ENCODE data around the gene KCNK2.

KCNK2 gene, protein sequence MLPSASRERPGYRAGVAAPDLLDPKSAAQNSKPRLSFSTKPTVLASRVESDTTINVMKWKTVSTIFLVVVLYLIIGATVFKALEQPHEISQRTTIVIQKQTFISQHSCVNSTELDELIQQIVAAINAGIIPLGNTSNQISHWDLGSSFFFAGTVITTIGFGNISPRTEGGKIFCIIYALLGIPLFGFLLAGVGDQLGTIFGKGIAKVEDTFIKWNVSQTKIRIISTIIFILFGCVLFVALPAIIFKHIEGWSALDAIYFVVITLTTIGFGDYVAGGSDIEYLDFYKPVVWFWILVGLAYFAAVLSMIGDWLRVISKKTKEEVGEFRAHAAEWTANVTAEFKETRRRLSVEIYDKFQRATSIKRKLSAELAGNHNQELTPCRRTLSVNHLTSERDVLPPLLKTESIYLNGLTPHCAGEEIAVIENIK

DNA sequence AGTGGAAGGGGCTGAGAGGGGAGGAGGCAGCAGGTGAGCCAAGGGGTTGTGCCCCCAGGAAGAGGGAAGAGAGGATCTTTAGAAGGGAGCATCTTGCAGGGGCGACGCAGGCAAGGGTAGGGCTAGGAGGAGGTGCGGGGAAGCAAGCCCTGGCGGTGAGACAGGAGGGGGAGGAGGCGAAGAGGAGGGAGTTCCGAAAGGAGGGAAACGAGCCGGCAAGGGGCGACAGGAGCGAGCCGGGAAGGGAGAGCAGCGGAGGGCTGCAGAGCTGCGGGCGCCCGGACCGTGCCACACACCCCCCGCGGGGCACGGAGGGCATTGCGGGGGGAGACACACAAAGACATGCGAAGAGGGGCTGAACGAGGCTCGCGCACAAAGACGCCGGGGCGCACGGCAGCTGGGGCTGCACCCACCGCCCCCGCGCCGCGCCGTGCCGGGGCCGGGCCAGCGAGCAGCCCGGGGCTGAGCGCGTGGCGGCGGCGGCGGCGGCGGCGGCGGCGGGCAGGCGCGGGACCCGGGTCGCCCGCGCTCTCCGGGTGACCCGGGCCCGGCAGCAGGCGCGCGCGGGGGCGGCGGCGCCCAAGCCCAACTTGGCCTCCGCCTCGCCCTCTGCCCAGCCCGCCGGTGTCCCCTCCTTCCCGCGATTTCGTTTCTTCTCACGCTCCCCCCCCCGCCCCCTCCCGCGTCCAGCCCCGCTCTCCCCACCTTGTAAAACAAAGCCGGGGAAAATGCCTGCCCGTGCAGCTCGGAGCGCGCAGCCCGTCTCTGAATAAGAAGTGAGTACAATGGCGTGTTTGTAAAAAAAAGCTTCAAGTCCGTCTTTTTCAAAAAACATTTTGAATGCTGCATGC, at the start of gene KCNK2:
Gene KCNK2 (plus strand): TSS at position 206 of the 851 bp plus-strand sequence. CDS start 649 bp downstream, outside the sequence.
- DNase-seq (ENCODE audit: low spot score): no peak

DNA sequence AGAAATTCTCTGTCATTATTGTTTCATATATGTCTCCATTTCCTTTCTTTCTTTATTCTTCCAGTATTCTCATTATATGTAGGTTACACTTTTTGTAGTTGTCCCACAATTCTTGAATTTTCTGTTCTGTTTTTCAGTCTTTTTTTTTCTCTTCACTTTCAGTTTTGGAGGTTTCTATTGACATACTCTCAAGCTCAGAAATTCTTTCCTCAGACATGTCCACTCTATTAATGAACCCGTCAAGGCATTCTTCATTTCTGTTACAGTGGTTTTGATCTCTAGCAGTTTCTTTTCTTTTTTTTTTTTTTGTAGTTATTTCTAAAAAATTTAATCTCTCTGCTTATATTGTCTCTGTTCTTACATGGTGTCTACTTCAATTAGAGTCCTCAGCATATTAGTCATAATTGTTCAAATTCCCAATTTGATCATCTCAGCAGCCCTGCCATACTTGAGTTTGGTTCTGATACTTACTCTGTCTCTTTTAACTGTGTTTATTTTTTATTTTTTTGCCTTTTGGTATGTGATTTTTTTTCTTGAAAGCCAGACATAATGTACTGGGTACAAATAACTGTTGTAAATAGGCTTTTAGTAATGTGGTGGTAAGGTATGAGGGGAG, 49.5 kb upstream of the KCNK2 start:
- DNase-seq (ENCODE audit: low spot score): no peak

DNA sequence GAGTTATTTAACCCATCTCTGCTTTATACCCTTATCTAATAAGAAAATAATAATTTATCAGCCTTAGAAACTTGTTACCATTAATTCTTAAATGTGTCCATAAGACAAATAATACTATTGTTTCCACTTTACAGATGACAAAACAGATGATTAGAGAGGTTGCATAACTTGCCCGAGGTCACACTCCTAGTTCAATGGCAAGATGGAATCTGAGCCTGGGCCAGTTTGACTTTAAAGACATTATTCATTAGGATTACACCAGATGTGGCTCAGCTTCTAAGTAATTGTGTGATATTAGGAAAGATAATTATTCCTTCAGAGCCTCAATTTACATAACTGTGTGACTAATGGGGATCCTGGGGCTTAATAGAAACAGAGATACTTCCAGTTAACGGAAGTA, 42.3 kb upstream of the KCNK2 start:
- no peak for DNase-seq (ENCODE audit: low spot score)

DNA sequence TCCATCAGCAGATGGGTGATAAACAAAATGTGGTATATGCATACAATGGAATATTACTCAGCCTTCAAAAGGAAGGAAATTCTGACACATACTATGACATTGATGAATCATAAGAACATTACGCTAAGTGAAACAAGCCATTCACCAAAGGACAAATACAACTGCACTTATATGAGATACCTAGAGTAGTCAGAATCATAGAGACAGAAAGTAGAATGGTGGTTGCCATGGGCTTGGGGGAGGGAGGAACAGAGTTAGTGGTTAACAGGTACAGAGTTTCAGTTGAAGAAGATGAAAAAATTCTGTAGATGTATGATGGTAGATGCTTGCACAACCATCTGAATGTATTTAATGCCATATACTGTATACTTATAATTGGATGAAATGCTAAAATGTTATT, 39.1 kb upstream of the KCNK2 start:
- no peak for DNase-seq (ENCODE audit: low spot score)

DNA sequence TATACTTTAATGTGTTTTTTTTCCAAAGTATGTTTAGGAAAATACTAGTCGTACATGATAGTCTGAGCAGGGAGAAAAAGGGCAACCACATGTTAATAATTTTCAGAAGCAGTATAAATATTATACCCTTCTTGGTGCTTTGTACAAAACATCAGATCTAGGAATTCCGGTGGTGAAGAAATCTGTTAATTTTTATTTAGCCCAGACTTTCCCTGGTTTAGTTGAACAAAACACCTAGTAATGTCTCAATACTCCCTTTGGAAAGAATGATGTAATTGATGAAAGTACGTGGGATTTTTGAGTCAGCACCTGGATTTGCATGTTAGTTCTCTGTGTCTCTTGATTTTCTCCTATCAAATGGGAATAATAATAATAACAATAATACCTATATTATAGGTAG, 38.4 kb upstream of the KCNK2 start:
- DNase-seq (ENCODE audit: low spot score): no peak

DNA sequence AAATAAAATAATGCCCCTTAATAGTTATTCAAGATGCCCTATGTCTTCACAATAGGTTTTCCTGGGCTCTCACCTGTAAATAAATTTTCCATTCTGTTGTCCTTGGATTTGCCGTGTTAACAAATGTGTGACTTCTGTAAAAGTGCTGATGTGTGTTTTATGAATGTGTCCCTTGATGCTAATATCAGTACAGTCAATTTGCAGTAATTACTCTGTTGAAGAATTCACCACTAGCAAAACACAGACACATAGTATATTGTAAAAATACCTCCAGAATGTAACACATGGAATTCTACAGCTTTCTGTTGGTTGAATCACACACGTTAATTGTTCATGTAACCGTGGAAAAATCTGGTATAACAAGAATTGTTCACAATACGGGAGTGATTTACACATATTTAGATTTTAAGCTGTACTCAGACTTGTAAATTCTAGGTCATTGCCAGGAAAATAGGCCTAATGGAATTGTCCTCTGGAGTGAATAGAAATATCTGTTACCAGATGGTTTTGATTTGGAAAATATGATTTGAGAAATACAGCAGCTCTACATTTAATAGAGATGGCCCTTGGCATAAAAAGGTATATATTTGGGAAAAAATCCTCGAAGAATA, 36.7 kb upstream of the KCNK2 start:
- DNase-seq (ENCODE audit: low spot score): no peak

DNA sequence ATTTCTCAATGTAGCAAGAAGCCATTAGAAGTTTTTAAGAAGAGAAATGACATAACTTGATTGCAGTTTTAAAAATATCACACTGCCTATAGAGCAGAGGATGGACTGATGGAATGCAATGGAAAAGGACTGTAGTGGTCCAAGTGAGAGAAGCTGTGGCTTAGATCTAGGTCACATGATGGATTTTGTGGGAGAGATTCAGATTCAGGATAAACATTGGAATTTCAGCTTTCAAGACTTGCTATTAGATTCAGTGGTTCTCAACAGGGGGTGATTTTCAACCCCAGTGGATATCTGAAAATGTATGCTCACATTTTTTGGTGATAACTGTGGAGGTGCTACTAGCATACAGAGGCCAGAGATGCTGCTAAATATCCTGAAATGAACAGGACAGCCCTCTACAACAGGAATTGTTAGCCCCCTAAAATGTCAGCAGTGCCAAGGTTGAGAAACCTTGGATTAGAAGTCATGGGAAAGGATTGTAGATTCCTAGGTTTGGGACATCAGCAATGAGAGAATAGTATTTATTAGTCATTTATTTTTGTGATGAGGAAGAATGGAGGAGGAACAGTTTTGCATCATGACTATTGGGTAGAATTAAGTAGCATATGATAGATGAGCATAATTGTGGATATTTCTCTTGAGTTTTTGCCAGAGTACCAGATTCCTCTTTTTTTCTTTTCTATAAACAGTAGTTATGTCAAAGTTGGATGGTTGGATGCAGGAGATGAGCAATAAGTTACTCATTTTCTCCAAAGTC, 30.1 kb upstream of the KCNK2 start:
- no peak for DNase-seq (ENCODE audit: low spot score)

GRCh38 chr1:215054266-215054665, 28.3 kb upstream of the KCNK2 start:
- DNase-seq (ENCODE audit: low spot score): no peak

GRCh38 chr1:215055281-215055935, 27.1 kb upstream of the KCNK2 start:
- DNase-seq (ENCODE audit: low spot score): no peak

DNA sequence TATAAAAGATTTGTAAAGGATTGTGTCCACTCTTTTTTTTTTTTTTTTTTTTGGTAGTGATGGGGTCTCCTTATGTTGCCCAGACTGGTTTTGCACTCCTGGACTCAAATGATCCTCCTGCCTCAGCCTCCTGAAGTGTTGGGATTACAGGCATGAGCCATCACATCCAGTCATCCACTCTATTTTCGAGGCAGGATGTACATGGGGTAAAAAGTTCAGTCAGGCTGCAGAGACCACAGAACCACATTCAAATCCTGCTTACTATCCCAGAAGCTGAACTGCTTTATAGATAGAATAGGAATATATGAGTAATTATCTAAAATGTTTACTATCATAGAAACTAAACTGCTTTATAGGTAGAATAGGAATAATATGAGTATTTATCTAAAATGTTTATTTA, 26.0 kb upstream of the KCNK2 start:
- peak; percentile 6 for DNase-seq (ENCODE audit: low spot score)

DNA sequence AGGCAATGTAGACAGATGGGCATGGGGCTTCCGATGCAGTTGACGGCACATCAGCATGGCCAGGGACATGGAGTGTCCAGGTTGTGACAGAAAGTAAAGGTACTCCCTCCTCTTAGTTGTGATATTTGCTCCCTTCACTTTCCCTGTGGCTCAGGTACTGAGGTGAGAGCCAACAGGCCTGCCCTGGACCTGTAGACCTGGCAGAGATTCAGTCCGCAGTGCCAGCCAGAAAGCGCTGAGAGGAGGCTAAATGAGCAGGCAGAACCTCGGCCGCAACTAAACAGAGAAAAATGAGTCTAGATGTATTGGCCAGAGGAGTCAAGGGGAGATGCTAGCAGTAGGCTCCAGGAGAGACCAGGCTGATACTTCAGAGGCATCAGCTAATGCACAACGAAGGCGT, 22.6 kb upstream of the KCNK2 start:
- no peak for DNase-seq (ENCODE audit: low spot score)

DNA sequence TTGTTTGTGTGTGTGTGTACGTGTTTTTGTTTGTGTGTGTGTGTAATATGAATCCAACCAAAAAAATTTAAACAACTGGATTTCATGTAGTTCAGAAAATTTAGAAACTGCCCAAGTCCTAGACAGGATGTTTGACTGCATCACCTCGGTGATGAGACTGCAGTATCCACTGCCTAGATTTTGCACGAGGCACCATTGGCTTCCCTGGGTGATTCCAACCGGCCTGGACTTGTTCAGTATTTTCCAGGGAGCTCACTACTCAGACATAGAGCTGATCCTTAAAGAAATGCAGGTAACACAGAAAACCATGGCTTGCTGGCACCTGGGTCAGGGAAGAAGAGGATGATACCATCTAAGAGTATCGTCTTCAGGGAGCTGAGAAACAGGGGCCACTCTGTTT, 18.2 kb upstream of the KCNK2 start:
- DNase-seq (ENCODE audit: low spot score): no peak

DNA sequence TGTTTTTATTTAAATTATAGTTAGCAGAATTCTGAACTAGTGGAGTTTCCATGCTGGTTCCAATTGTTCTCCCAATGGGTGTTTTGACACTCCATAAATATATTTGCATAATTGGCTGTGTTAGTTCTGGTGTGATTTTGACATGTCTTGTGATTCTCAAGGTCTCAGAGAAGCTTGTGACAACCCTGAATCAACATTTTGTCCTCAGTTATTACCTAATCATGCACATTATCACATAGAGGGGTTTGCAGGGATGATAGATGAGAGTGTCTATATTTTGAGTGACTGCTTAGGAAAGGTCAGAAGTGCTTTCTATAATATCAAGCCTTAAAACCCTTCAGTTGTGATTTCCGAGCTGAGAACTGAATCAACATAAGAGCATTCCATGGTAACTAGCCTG, 11.5 kb upstream of the KCNK2 start:
- no peak for DNase-seq (ENCODE audit: low spot score)

DNA sequence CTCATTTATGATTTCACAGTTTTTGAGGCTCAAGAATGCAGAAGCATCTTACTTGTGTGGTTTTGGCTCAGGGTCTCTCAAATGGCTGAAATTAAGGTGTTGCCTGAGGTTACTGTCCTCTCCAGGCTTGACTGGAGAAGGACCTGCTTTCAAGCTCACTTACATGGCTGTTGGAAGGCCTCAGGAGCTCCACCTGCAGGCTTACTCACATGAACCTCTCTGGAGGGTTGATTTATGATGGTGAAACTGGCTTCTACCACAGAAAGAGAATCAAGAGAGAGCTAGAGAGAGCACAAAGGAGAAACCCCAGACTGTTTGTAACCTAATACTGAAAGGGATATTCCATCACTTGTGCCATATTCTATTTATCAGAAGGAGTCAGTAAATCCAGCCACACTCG, 6.2 kb upstream of the KCNK2 start:
- no peak for DNase-seq (ENCODE audit: low spot score)

GRCh38 chr1:215079456-215079855, 3.1 kb upstream of the KCNK2 start:
- DNase-seq (ENCODE audit: low spot score): no peak

- DNase-seq (ENCODE audit: low spot score): no peak
Observed at GRCh38 chr1:215081661-215082531, 641 bp upstream of the KCNK2 start.

DNA sequence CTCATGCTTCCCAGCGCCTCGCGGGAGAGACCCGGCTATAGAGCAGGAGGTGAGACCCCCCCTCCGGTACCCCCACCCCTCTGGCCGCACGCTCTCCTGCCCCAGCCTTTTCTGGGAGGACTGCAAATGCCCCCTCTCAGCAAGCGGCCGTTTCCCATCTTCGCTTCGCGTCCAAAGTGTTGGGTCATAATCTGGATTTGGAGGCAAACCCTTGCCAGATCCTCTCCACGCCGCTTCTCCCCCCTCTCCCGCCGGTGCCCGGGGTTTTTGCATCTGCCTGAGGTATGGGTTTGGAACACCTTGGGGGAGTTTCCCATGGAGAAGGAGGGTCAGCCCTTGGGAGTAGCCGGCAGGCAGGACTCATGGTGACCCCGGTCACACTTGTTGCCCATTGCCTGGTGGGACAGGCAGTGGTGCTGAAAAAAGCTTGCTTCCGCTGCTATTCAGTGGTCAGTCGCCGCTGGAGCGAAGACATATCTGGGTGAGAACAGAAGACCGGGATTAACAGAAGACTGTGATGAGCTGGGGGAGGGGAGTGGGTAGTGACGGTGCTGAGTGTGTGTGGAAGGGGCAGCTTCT, 935 bp downstream of the KCNK2 start:
- DNase-seq (ENCODE audit: low spot score): no peak

DNA sequence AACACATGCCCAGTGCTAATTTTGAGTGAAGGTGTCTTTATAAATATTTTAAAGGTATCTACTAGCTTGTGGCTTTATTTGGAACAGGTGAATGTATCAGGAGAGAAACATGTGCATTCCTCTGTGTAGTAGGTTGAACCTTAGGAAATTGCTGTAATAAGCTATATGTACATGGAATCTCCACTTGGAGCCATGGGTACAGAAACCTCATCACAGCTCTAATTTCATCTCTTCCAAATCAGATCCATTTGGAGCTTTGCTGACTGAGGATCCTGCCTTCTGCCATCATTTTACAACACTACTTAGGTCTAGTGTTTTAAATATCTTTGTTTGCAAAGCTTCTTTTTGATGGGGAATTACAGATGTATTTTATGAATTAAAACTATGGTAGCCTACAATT, 2.1 kb downstream of the KCNK2 start:
- no peak for DNase-seq (ENCODE audit: low spot score)

DNA sequence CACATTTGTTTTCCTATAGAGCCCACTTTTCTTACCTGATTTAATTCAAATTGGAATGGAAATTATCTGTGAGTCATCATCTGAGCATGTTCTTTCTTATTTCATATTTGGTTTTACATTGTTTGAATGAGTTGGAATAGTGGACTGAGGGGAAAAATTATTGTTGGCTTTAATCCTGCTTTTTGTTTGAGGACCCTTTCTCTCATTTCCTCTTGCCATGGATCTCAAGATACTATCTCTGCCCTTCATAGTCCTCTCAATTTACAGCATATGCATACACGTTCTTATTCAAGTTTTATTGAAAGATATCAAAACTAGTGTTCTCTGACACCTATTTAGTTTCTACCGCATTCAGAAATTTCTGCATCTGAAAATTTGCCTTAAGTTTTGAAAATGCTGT, 5.1 kb downstream of the KCNK2 start:
- DNase-seq (ENCODE audit: low spot score): no peak

DNA sequence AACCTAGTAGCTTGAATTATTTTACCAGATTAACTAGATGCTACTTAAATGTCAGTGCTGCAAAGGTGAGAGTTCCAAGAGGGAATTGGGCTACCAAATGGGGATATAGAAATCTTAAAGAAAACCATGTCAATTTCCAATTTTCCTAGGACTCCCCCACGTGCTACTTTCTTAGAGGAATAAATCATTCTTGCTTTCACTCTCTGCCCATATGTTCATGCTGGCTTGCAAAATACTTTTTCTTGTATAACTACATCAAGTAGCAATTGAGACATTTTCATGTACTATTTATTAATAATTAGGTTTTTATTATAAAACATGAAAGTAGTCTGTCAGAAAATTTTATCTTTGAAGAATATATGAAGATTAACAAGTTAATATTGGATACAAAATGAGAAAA, 11.8 kb downstream of the KCNK2 start:
- DNase-seq (ENCODE audit: low spot score): no peak
